Inferior parietal cortex (tissue), 1 donor: ENCODE data around the gene KDM5B.
"Not testable (repeated sequence)": the region's sequence is repeated elsewhere in the genome, so short reads cannot be mapped to it uniquely, and the experiment has no call there.

Experiments
- DNase-seq: peaks from one replicate; pipeline ENCODE4 v3.0.0-alpha.2; 2016; ENCODE audit errors: extremely low spot score

Gene KDM5B

DNA sequence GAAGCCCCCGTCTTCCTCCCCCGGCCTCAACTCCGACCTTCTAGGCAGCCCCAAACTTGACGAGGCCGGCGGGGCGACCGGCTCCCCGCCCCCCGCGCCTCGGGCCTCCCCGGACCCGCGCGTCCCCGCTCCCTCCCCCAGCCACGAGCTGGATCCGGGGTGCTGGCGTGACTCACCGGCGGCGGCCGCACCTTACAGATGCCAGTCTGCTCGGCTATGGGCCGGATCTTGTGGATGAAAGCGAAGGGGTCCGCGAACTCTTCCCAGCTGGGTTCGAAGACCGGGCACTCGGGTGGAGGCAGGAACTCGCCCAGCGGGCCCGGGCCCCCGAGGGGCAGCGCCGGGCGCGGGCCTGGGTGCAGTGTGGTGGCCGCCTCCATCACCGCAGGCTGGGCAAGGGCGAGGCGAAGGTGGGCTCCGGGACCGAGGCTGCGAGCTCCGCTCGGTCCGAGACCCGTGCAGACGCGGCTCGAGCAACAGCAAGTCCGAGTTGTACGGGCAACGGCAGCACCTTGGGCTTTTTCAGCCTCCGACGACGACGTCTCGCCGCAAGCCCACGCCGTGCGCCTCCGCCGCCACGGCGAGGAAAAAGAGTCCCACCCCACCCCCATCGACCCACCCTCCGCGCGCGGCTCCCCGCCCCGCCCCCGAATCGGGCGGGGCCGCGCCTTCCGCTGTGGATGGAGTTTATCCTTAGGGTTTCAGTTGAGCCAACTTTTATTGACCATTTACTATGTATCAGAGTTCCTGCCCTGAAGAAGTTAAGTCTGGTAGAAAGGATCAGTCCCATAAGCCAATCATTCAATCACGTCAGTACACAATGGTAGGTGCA lies at the start of gene KDM5B:
Gene KDM5B, minus strand, starts transcription at position 496 of the 832 bp plus-strand sequence. Its CDS starts 116 bp downstream, at position 380.
- peak; percentile 63 for DNase-seq

- no peak for DNase-seq
Observed at GRCh38 chr1:202857136-202857610, 49.0 kb upstream of the KDM5B start.

DNA sequence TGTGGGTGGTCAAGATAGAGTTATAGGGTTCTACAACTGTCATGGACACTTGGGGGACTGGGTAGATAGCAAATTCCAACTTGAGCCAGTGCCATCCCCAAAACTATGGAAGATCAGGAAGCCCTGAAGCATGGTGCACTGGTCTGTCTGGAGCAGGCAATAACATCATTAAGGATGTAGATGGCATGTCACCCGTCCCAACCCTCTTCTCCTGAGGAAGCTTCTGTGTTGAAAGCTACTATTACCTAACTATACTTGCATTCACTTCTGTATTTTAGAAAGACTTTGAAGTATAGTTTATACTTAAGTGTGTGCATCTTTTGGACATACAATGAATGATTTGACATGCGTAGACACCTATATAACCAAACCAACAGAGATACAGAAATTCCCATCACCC lies 47.8 kb upstream of the KDM5B start:
- DNase-seq, result no peak

GRCh38 chr1:202854787-202855186 lies 46.6 kb upstream of the KDM5B start:
- DNase-seq, result no peak

DNA sequence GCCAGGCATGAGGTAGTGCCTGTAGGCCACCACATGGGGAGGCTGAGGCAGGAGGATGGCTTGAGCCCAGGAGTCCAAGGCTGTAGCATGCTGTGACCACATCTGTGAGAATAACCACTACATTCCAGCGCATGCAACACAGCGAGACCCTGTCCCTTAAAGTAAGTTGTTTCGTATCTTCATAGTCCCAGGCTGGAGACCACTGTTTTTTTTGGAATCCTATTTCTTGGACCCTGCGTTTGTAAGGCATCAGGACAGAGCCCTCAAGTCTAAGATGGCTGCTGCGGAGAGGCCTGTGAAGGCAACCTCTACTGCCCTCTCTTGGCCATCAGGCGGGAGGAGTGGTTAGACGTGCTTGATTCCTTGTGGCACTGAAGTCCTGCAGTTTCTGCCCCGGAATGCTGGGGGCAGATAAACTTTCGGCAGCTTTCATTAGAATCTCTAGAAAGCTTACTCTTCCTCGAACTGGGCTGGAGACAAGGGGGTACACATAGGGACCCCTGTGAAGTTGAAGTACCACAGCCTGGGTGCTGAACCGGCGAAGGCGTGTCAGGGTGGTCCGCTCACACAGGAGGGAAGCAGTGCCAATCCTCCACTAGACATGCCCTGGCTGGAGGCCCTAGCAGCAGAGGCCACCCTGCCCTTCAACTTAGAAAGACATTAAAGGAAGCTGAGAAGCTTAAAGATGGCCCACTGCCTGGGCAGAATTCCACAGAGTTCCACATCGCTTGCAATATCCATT lies 44.1 kb upstream of the KDM5B start:
- DNase-seq, result no peak

DNA sequence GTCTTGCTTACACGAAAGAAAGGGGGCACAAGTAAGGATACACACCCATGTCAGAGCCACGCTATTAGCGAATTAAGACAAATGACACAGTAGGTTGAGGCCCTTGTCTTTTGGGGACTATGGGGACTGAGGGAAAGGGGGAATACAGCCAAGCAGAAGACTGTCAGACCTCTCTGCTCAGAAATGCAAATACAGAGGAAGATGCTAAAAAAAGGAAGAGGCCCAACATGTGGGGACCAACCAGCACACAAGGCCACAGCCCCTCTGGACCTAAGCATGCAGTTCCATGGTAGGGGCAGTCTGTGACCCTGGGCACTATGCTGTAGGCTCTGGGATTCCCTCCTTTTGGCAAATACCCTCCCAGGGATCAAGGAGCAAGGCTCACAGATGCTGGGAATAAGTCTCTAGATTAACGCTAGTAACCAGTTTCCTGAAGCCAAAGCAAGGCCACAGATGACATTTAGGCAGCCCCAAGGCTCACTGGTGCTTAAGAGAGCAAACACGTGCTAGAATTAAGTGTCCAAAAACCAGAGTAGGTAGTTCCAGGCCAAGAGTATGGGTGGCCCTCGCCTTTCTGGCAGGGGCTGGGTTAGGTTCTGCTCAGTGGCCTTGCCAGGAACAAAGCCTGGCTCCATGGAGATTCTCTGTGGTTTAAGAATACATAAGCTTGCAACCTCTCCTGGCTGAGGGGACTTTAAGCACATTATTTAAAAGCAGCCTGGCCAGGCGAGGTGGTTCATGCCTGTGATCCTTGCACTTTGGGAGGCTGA lies 42.6 kb upstream of the KDM5B start:
- no peak for DNase-seq

- DNase-seq, result peak; percentile 34
Observed at GRCh38 chr1:202848191-202848542, 39.9 kb upstream of the KDM5B start.

GRCh38 chr1:202844935-202845334 lies 36.7 kb upstream of the KDM5B start:
- no peak for DNase-seq

GRCh38 chr1:202844259-202844658 lies 36.0 kb upstream of the KDM5B start:
- DNase-seq, result no peak

GRCh38 chr1:202843081-202843480 lies 34.9 kb upstream of the KDM5B start:
- no peak for DNase-seq

GRCh38 chr1:202837746-202838262 lies 29.6 kb upstream of the KDM5B start:
- no peak for DNase-seq

DNA sequence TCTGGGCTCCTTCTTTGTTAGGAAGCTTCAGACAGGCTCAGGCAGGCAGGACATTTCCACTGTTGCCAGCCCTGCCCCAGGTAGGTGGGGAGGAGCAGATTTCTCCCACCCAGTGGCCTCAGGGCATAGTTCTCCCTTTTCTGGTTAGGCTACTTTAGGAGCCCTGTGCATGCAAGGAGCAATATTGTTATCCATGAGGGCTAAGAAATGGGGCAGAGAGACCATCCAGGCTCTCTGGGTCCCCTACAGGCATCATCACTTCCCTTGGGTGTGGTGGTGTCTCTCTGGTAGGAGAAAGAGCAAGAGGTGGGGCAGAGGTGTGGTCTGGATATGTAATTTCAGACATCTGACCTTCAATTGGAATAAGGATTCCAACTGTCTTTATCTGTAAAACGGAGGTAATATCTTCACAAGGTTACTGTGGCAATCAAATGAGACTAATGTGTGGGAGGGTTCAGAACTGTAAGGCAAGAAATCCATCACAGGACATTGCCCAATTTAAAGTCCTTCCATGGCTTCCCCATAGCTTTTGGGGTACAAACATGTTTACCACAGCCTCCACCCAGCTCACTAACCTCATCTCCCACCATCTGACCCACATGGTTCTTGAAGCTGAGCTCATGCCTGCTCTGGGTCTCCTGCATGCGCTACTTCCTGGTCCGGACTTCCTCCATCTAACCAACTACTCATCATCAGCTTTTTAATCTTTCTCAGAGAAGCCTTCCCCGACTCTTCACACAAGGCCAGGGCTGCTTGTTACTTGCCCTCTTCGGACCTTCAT lies 28.6 kb upstream of the KDM5B start:
- no peak for DNase-seq

DNA sequence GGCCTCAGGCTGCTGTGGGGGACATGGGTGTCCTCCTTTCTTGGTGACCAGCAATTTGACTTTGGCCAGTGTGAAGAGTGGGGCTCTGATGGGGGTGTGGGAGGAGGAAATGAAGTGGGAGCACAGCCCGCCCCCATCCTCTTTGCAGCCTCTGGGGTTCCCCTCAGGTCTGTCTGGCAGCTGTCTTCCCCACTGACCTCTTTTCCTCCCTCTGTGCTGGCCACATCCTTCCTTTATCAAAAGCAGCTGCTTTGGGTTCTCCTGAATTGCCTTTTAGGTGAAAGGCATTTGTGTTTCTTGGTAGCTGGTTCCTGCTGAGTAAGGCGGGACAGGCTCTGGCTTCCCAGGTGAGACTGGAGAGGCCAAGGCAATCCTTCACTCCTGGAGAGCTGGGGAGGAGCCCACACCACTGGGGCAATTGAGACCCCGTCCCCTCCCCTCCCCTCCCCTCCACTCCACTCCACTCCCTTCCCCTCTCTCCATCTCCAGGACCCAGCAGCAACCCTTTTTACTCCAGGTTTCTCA lies 27.4 kb upstream of the KDM5B start:
- DNase-seq, result no peak

DNA sequence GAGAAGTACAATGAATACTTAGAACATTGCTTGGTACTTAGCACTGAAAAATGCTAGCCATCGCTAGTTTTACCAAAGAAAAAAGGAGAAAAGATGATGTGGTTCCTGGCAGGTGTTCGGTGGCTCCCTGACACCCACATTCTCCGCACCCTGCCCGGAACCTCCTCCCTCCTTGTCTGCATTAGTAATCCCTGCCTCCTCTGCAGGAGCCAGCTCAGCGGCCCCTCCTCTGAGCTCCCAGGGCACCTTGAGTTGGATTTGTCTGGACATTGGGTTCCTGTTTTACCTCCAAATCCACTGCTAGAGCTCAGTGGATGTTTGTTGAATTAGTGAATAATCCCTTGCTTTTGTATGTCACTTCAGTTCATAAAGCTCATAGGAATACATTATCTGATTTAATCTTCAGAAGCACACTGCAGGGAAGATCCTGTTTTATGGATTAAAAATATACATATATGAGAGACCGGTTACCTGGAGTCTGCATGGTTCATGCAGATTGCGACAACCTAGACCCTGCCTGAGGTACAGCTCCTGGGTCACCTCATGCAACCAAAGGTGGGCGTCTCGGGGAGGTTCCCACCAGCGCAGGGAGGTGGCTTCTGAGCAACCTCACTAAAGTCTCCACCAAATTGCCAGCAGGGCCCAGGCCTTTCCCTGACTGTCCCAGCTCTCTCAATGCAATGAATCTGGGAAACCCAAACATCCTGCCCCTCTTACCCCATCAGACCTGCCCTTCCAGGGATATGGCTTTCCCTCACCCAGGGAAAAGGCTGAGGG lies 26.7 kb upstream of the KDM5B start:
- DNase-seq, result no peak

- DNase-seq, result no peak
Observed at GRCh38 chr1:202831906-202832305, 23.7 kb upstream of the KDM5B start.

GRCh38 chr1:202829223-202829622 lies 21.0 kb upstream of the KDM5B start:
- not testable (repeated sequence) for DNase-seq

DNA sequence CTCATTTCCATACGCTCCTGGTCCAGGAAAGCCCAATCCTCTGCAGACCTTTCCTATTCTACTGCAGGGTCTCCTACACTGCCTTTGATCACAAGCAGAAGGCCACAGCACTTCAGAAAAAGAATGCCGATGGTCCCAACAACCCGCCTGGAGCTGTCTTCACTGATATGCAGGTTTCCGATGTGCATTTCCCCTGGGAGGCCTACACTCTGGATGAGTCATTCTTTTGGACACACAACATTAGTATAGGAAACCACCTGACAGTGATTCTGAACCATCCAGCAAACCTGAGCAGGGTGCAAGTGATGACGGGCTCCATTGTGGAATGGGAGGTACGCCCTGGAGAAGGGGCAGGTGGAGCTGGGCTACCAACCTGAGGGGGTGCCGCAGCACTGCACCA lies 17.5 kb upstream of the KDM5B start:
- DNase-seq, result no peak

GRCh38 chr1:202821467-202821866 lies 13.2 kb upstream of the KDM5B start:
- DNase-seq, result no peak

DNA sequence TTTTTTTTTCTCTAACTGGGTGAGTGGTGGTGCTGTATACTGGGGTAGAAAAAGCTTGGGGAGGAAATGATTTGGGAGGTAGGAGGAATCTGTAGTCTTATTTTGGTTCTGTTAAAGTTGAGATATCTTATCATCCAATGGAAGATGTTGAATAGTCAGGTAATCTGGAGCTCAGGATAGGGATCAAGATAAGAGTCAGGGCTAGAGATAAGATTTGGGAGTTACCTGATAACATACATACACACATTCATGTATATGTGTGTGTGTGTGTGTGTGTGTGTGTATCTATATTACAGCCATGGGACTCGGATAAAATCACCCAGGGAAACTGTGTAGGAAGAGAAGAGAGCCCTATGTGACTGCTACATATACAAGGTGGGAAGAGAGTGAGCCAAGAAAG lies 10.6 kb upstream of the KDM5B start:
- no peak for DNase-seq

- DNase-seq, result no peak
Observed at GRCh38 chr1:202815120-202815519, 6.9 kb upstream of the KDM5B start.
